GM19193 (cell line): ENCODE data around the gene C8A.

Experiments used
- POLR2A ChIP-seq: IDR thresholded peaks from 4 replicates; pipeline ENCODE4 v1.6.1; 2011; ENCODE audit not compliant: insufficient read depth, insufficient read length; ENCODE audit errors: extremely low read depth

Gene C8A

DNA sequence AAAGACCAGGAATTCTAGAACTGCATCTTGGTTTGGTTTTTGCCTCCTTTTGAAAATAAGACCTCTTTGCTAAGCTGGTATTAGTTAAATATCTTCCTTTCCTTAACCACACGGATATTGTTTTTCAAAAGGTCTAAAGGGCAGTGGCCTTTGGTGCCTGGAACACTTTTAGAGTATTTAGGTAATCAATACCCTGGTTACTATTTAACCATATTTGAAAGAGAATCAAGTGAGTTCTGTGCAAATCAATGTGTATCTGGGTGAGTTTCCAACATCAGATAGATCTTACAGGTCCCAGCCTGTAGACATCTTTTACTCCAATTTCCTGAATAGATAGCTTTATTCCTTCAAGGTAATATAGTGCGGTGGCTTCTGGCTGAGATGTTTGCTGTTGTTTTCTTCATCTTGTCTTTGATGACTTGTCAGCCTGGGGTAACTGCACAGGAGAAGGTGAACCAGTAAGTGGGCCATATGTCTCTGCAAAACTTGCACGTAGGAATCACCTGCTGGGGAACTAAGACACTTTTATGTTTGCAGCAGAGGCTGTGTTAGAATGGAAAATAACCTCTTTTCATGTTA lies at the start of gene C8A:
C8A (plus strand) TSS at position 277 of the 579 bp plus-strand sequence; CDS start at position 382, 105 bp downstream.
- TF ChIP-seq POLR2A, result no peak

GRCh38 chr1:56806804-56807203 lies 47.8 kb upstream of the C8A start:
- no peak for TF ChIP-seq POLR2A

DNA sequence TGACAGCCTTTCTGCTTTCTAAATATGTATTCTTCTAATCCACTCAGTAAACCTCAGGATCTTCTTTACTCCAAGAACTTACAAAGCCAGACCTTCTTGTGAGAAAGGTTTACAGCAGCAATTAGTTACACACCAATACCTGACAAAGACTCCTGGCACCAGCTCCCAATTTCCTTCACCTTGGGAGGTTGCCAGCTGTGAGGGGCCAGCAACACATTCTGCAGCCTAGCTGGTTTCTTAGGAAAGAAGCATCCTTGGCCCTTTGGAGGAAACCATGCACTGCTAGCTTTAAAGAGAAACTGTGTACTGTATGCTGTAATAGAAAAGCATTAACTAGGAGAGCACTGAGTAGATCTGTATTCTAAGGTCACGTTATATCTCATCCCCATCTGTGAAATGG lies 46.2 kb upstream of the C8A start:
- TF ChIP-seq POLR2A, result no peak

- no peak for TF ChIP-seq POLR2A
These were observed 43.3 kb upstream of the C8A start for GRCh38 chr1:56811331-56811730.

DNA sequence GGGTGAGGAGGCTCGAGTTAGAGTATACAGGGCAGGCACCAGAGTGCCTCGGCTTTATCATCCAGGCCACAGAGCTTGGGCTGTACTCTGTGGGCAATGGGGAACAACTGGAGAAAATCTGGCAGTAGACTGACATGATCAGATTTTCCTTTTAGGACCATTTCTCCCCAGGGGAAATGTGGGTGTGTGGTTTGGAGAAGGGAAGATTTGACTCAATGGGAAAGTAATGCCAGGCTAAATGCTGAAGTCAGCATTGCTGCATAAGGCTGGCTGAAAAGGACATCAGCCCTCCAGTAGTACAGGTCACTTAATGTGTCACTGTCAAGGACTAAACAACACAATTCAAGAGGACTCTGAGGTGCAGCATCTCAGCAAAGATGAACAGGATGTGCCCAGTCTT lies 40.4 kb upstream of the C8A start:
- no peak for TF ChIP-seq POLR2A

DNA sequence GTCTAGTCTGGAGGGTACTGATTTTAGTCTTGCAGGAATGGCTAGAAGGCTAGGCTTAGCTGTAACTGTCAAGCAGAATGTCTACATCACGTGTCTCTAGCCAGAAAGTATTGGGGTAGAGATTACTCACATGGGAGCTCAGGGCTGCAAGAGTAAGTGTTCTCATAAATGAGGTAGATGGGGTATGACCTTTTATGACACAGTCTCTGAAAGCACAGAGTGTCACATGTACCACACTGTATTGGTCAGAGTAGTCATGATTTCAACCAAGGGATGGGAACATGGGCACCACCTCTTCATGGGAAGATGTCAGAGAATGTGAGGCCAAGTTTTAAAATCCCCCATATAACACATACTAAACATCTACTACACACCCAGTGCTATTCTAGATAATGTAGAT lies 38.3 kb upstream of the C8A start:
- no peak for TF ChIP-seq POLR2A

- TF ChIP-seq POLR2A, result no peak
These were observed 37.7 kb upstream of the C8A start for GRCh38 chr1:56816909-56817308.

DNA sequence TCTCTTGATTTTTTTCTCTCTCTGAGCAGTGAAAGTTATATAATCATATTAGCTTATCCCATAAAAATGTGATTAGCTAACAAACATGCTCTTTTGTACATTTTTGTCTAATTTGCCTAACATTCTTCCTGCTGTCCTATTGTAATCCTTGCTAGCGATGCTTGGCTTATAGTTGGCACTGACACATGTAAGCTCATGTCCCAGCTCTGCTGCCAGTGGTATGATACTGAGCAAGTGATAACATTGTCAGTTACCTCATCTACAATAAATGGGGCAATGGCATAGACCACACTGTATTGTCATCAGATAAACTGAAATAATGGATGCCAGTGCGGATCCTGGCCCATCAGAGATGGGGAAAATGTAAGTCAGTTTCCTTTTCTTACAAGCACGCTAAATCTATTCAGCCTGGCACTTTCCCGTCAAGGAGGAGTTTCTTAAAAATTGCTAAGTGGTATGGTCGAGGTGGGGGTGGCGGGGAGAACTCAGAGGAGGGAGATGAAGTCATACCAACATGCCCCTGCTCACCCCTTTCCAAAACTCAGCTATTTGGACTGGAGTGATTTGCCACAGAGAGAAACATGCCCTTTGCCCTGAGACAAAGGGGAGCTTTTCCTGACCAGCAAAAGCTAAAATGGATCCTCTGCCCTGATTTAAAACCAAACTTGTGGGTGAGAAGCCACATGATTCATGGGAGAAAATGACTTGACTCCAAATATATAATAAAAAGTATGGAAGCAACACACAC lies 36.7 kb upstream of the C8A start:
- TF ChIP-seq POLR2A, result no peak

DNA sequence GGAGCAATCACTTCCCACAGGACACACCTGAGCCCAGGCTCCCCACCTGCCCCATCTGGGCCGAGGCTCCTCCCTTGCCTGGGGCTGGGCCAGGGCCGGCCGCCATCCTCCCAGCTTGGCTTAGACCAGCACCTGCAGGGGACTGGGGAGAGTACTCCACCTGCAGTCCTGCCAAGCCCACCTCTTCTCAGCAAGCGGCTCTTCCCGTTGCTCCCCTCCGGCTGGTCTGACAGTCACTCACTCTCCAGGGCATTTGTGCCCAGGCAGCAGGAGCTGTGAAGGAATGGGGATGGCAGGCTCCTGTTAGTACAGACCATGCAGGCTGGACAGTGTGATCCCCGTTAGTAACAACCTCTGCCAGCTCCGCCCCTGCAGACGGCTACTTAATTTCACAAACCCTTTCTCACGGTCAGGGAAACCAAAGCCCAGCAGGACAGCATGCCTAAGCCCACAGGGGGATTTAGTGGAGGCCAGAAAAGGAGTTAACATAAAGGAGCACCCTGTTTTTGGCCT lies 35.2 kb upstream of the C8A start, which contains the start of gene FYB2:
FYB2 (minus strand) TSS at position 18 of the 513 bp plus-strand sequence. CDS start 114 bp downstream, outside the sequence.
- no peak for TF ChIP-seq POLR2A

DNA sequence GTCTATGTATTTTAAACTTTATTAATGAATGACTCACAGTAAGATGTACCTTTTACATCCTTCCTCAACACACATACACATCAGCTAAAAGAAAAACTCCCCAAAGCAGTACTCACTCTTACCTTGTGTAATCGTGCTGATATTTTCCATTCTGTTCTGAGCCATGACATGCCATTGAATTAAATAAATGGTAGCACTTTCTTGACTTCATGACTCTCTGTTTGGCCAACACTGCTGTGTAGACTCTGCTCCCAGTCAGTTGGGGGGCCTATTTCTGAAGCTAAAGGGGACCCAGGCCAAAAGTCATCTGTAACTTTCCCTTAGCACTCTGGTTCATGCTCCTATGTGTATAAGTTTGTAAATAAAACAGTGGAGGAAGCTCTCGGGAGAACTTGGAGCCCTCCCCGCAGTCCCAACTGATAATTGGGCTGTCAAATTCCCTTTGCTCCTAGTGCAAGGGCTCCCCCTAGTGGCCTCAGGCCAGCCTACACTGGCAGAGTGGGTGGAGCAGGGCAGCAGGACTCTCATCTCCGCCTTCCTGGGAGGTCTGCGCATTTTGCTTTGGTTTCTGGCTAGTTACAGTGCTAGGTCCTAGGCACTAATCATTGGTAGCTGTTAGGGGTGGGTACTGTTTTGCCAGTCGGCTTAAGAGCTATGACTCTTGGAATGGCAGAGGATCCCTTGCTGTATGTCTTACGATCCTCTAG lies 33.7 kb upstream of the C8A start:
- TF ChIP-seq POLR2A, result no peak

- TF ChIP-seq POLR2A, result no peak
These were observed 33.2 kb upstream of the C8A start for GRCh38 chr1:56821462-56821797.

- no peak for TF ChIP-seq POLR2A
These were observed 30.3 kb upstream of the C8A start for GRCh38 chr1:56824271-56824670.

- TF ChIP-seq POLR2A, result no peak
These were observed 29.7 kb upstream of the C8A start for GRCh38 chr1:56824938-56825337.

DNA sequence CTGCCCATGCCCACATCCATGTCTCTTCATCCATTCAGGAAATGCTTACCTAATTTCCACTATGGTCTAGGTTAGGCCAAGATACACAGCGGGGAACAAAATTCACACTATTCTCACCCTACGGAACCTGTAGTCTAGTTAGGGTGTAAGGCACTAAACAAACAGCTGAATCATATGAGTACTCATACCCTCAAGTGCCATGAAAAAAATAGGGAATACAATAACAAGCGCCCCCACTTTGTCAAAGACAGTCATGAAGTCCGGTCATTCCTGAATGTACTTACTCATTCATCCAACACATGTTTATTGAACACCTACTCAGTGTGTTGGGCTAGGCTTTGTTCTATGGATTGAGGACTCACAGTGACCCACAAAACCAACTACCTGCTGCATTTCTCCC lies 29.2 kb upstream of the C8A start:
- no peak for TF ChIP-seq POLR2A

- no peak for TF ChIP-seq POLR2A
These were observed 26.9 kb upstream of the C8A start for GRCh38 chr1:56827711-56828110.

- no peak for TF ChIP-seq POLR2A
These were observed 24.5 kb upstream of the C8A start for GRCh38 chr1:56830052-56830451.
